Endothelial cell of umbilical vein (primary cell): Measurements from ENCODE around the gene SAXO1. TPM values are rescaled to one million over a fixed set of nuclear protein-coding genes. Genes with fewer than 3 reads are reported as not detected.

Experiments used
- BruUV-seq: library from RNA; stranded (reverse); fragments of 400-500 nt; replicated peaks from 2 replicates; lab custom pipeline; 2021; lab: Mats Ljungman, UMichigan
- CTCF ChIA-PET: fragments of 300-600, 350-600 bp; sonication (Branson Sonifier 250); formaldehyde crosslinking; loops from one replicate; lab custom pipeline; 2021; ENCODE audit warnings: antibody characterized with exemption, inconsistent platforms; lab: Charles Lee
- POLR2A ChIA-PET: fragments of 300-600, 350-600 bp; sonication (Branson Sonifier 250); formaldehyde crosslinking; loops from one replicate; lab custom pipeline; 2021; ENCODE audit warnings: antibody characterized with exemption, inconsistent platforms; lab: Charles Lee
- DNase-seq: peaks from one replicate; pipeline ENCODE4 v3.0.0-alpha.2; 2011; ENCODE audit warnings: low read depth, low spot score
- FAIRE-seq: peaks from 2 replicates; lab custom pipeline; 2011; peaks lifted over from hg19 to GRCh38; lab: Jason Lieb, UNC
- H2AFZ ChIP-seq: 2 replicates; pipeline ENCODE4 v1.6.0; 2012; ENCODE audit warnings: low read depth, low read length, control low read depth, inconsistent platforms
- H3K27ac ChIP-seq: 2 replicates; pipeline ENCODE4 v1.5.1; 2011; ENCODE audit warnings: low read depth, mild to moderate bottlenecking, control low read depth, low read length, moderate library complexity; ENCODE audit not compliant: insufficient read depth
- H3K27me3 ChIP-seq, 2 experiments: 2 replicates each; pipeline versions ENCODE4 v1.6.0 to v1.6.1; 2011; ENCODE audit warnings: low read length in 2 of 2, mixed read lengths in 1 of 2; ENCODE audit not compliant: control insufficient read depth in 2 of 2, insufficient read depth in 2 of 2
- H3K36me3 ChIP-seq, 2 experiments: 2 replicates in 1 of 2; 3 replicates in 1 of 2; pipeline ENCODE4 v1.5.1; 2011; ENCODE audit warnings: low read length in 2 of 2, mild to moderate bottlenecking in 1 of 2, moderate library complexity in 1 of 2; ENCODE audit not compliant: control insufficient read depth in 2 of 2, insufficient read depth in 2 of 2; ENCODE audit errors: extremely low read depth in 1 of 2
- H3K4me1 ChIP-seq: 3 replicates; pipeline ENCODE4 v1.5.1; 2011; ENCODE audit warnings: mild to moderate bottlenecking, low read length; ENCODE audit not compliant: control insufficient read depth, insufficient read depth; ENCODE audit errors: extremely low read depth
- H3K4me2 ChIP-seq: 2 replicates; pipeline ENCODE4 v1.6.1; 2011; ENCODE audit warnings: low read length, control low read depth, mixed read lengths; ENCODE audit not compliant: insufficient read depth
- H3K4me3 ChIP-seq, 3 experiments: fragments of 200-600 bp in 1 of 3; sonication (generic), shearing (Covaris generic) in 1 of 3; replicated peaks in 1 of 3; 2 replicates each; pipeline ENCODE4 v1.5.1; 2011 to 2016; ENCODE audit warnings: control low read depth in 3 of 3, low read length in 3 of 3, mild to moderate bottlenecking in 2 of 3, inconsistent platforms in 1 of 3, low read depth in 1 of 3, moderate library complexity in 1 of 3; ENCODE audit not compliant: insufficient read depth in 1 of 3
- H3K79me2 ChIP-seq: 2 replicates; pipeline ENCODE4 v1.6.0; 2012; ENCODE audit warnings: low read length, inconsistent platforms; ENCODE audit not compliant: control insufficient read depth, insufficient read depth
- H3K9ac ChIP-seq: replicated peaks from 2 replicates; pipeline ENCODE3; 2011; ENCODE audit warnings: low read length, control low read depth; ENCODE audit not compliant: insufficient read depth; ENCODE audit errors: extremely low read depth
- H3K9me1 ChIP-seq: replicated peaks from 3 replicates; pipeline ENCODE4 v1.6.0; 2011; ENCODE audit warnings: mild to moderate bottlenecking, low read length; ENCODE audit not compliant: control insufficient read depth, insufficient read depth; ENCODE audit errors: extremely low read depth
- H3K9me3 ChIP-seq: replicated peaks from 2 replicates; pipeline ENCODE4 v1.5.1; 2012; ENCODE audit warnings: low read length, inconsistent platforms; ENCODE audit not compliant: control insufficient read depth, insufficient read depth
- H4K20me1 ChIP-seq: replicated peaks from 2 replicates; pipeline ENCODE3; 2011; ENCODE audit warnings: mild to moderate bottlenecking, low read length; ENCODE audit not compliant: control insufficient read depth, insufficient read depth; ENCODE audit errors: extremely low read depth
- EZH2 ChIP-seq: IDR thresholded peaks from 2 replicates; pipeline ENCODE4 v1.6.1; 2012; ENCODE audit warnings: borderline replicate concordance, low read depth, mild to moderate bottlenecking, moderate library complexity, low read length, inconsistent platforms; ENCODE audit not compliant: severe bottlenecking
- FOS ChIP-seq: IDR thresholded peaks from 2 replicates; pipeline ENCODE4 v1.6.1; 2011; ENCODE audit warnings: mild to moderate bottlenecking, low read length, moderate library complexity, borderline replicate concordance; ENCODE audit not compliant: insufficient read depth
- GATA2 ChIP-seq: IDR thresholded peaks from 2 replicates; pipeline ENCODE4 v1.7.0; 2011; ENCODE audit warnings: low read depth, mild to moderate bottlenecking, moderate library complexity, mixed read lengths, low read length; ENCODE audit not compliant: insufficient read length, insufficient read depth
- JUN ChIP-seq: IDR thresholded peaks from 2 replicates; pipeline ENCODE4 v1.6.1; 2011; ENCODE audit warnings: borderline replicate concordance, low read depth; ENCODE audit not compliant: insufficient read length, insufficient read depth
- MYC ChIP-seq: IDR thresholded peaks from one replicate; pipeline ENCODE4 v1.6.1; 2011; ENCODE audit warnings: mild to moderate bottlenecking, low read depth, low read length
- POLR2A ChIP-seq: IDR thresholded peaks from 2 replicates; pipeline ENCODE4 v1.6.1; 2012; ENCODE audit warnings: low read depth, mild to moderate bottlenecking, control low read depth, low read length
- POLR2AphosphoS5 ChIP-seq: IDR thresholded peaks from 2 replicates; pipeline ENCODE4 v1.6.1; 2012; ENCODE audit warnings: low read depth, mild to moderate bottlenecking, control low read depth, low read length, moderate library complexity; ENCODE audit not compliant: insufficient read depth
- dilution Hi-C: fragments of 300-500 bp; cut with MboI; formaldehyde crosslinking; loops from one replicate; pipeline ENCODE4 v1.15.0; 2019; ENCODE audit warnings: low sequenced_read_pairs; ENCODE audit not compliant: extremely low pct_ligation_motif_present
- intact Hi-C: fragments of 100-400 bp; cut with micrococcal nuclease; formaldehyde crosslinking; loops from one replicate; pipeline ENCODE4 v1.10.0; 2022
- polyA plus RNA-seq, 4 experiments: library from polyadenylated mRNA; depleted of rRNA in 3 of 4; stranded (reverse) in 3 of 4; unstranded in 1 of 4; fragments of >200 nt; gene quantifications; 2 replicates each; pipeline versions ENCODE4 v1.2.1 to v1.2.3, GENCODE V29; 2011 to 2012; ENCODE audit warnings: missing spikeins in 1 of 4
- total RNA-seq: library from RNA; stranded (reverse); gene quantifications from 2 replicates; pipeline ENCODE4 v1.2.3, GENCODE V29; 2021
- TF ChIP-seq, protein P1 (sequence below): IDR thresholded peaks from 2 replicates; pipeline ENCODE4 v1.6.1; 2011; ENCODE audit not compliant: insufficient read depth, insufficient read length
- TF ChIP-seq, protein P2 (sequence below), 2 donors: IDR thresholded peaks; 1 replicate in 1 of 2; 2 replicates in 1 of 2; pipeline ENCODE4 v1.5.1; 2011; ENCODE audit warnings: low read length in 2 of 2, mild to moderate bottlenecking in 2 of 2, moderate library complexity in 2 of 2, control low read depth in 1 of 2, inconsistent platforms in 1 of 2, low read depth in 1 of 2; ENCODE audit not compliant: insufficient read depth in 1 of 2; ENCODE audit errors: extremely low read depth in 1 of 2

Gene SAXO1
- total and polyA plus RNA-seq, 2 donors (not counting 3 experiments of a cell fraction or from before 2014, with no cell fraction given): not detected

DNA sequence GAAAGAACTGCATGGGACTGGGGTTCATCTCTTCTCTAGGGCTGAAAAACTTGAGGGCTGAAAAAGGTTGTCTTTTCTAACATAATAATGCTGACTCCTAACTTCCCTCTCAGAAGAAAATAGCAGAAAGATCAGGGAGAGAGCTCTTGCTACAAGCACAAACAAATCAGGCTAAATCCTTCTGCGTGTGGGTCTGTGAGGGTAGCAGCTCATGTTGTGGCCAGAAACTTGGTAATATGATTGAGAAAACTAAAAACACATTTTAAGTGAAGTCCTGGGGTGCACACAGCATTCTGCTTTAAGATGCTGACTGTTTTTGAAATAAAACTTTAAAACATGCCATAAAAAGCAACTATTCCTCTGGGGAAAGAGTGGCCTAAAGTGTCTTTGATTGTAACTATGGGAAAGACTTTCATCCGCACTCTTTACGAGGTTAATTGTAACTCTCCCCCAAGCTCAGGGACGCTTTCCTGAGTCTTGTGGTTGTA is 56.7 kb downstream of the SAXO1 start:
- dilution Hi-C loops (no loop called here), intact Hi-C loops (no loop called here)
- H3K4me3 ChIP-seq: peak overlapping the region in 2 of 3 experiments; percentile 14 to 50
- BruUV-seq: no TSS peak
- peak overlapping the region; percentile 77 for H2AFZ ChIP-seq
- no peaks in the 10 kb centered on the region for H3K36me3 ChIP-seq
- DNase-seq (no peak), FAIRE-seq (no peak)
- TF ChIP-seq JUN (no peak), GATA2 (no peak), POLR2A (no peak), POLR2AphosphoS5 (no peak), EZH2 (no peak), FOS (no peak), MYC (no peak)
- TF ChIP-seq, protein P1, sequence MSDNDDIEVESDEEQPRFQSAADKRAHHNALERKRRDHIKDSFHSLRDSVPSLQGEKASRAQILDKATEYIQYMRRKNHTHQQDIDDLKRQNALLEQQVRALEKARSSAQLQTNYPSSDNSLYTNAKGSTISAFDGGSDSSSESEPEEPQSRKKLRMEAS: no peak
- TF ChIP-seq, protein P2, sequence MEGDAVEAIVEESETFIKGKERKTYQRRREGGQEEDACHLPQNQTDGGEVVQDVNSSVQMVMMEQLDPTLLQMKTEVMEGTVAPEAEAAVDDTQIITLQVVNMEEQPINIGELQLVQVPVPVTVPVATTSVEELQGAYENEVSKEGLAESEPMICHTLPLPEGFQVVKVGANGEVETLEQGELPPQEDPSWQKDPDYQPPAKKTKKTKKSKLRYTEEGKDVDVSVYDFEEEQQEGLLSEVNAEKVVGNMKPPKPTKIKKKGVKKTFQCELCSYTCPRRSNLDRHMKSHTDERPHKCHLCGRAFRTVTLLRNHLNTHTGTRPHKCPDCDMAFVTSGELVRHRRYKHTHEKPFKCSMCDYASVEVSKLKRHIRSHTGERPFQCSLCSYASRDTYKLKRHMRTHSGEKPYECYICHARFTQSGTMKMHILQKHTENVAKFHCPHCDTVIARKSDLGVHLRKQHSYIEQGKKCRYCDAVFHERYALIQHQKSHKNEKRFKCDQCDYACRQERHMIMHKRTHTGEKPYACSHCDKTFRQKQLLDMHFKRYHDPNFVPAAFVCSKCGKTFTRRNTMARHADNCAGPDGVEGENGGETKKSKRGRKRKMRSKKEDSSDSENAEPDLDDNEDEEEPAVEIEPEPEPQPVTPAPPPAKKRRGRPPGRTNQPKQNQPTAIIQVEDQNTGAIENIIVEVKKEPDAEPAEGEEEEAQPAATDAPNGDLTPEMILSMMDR (IDR thresholded peaks at IDR 0.05; ENCODE audit: extremely low read depth in 1 of 2, insufficient read depth in 1 of 2, low read depth in 1 of 2, low read length in 2 of 2): no peak
- H3K4me1 ChIP-seq: peaks cover 8% of the 10 kb centered on the region
- CTCF ChIA-PET: interaction anchor here (0.9 to 1.7 kb wide), 2 partner anchors 533 to 834 kb away, joined by 3 read pairs; no protein-coding TSS in a partner anchor
- POLR2A ChIA-PET: no interaction called here
- no peak overlapping the region for H3K27ac ChIP-seq
- H3K4me2 ChIP-seq: peak overlapping the region; percentile 81
- no peaks in the 10 kb centered on the region for H3K79me2 ChIP-seq
- H3K9me1 ChIP-seq: no peaks in the 10 kb centered on the region
- no peak overlapping the region for H3K9ac ChIP-seq
- no peaks in the 10 kb centered on the region for H3K9me3 ChIP-seq
- H4K20me1 ChIP-seq: no peaks in the 10 kb centered on the region
- H3K27me3 ChIP-seq: peaks cover 3 to 4% of the 10 kb centered on the region in 2 experiments
